OCI-LY7 (cell line): ENCODE data around the gene IGF1R. TPM values are rescaled to one million over a fixed set of nuclear protein-coding genes. Genes with fewer than 3 reads are reported as not detected.

Source experiments
- BruUV-seq: library from RNA; stranded (reverse); fragments of 400-500 nt; replicated peaks from 2 replicates; lab custom pipeline; 2021; lab: Mats Ljungman, UMichigan
- CTCF ChIA-PET: fragments of 300-600 bp; sonication (Branson Sonifier 250); formaldehyde crosslinking; loops from one replicate; lab custom pipeline; 2022; ENCODE audit warnings: antibody characterized with exemption; ENCODE audit not compliant: unreplicated experiment; lab: Charles Lee
- POLR2A ChIA-PET: fragments of 300-600 bp; sonication (Branson Sonifier 250); formaldehyde crosslinking; loops from one replicate; lab custom pipeline; 2022; ENCODE audit warnings: antibody characterized with exemption; lab: Charles Lee
- DNase-seq: peaks from one replicate; pipeline ENCODE4 v3.0.0-alpha.2; 2015; ENCODE audit warnings: low spot score
- H2AFZ ChIP-seq: fragments of 200-600 bp; sonication (generic), shearing (Covaris generic); 2 replicates; pipeline ENCODE4 v1.6.1; 2014; ENCODE audit warnings: mild to moderate bottlenecking, antibody characterized with exemption, low read length, moderate library complexity
- H3K27ac ChIP-seq: fragments of 200-600 bp; sonication (generic); 2 replicates; pipeline ENCODE4 v1.5.1; 2014; ENCODE audit warnings: mixed run types, low read depth, mild to moderate bottlenecking, moderate library complexity, low read length, inconsistent platforms; ENCODE audit not compliant: poor library complexity, severe bottlenecking
- H3K36me3 ChIP-seq: fragments of 200-600 bp; sonication (generic); 2 replicates; pipeline ENCODE4 v1.6.1; 2014; ENCODE audit warnings: mild to moderate bottlenecking, antibody characterized with exemption, low read length, moderate library complexity, mixed read lengths; ENCODE audit not compliant: insufficient read depth
- H3K4me1 ChIP-seq: fragments of 200-600 bp; sonication (generic); 2 replicates; pipeline ENCODE4 v1.5.1; 2014; ENCODE audit warnings: mild to moderate bottlenecking, low read length; ENCODE audit not compliant: insufficient read depth, poor library complexity, severe bottlenecking
- H3K4me2 ChIP-seq: fragments of 200-600 bp; sonication (generic); 2 replicates; pipeline ENCODE4 v1.6.1; 2014; ENCODE audit warnings: mild to moderate bottlenecking, low read length
- H3K4me3 ChIP-seq: fragments of 200-600 bp; sonication (generic); 2 replicates; pipeline ENCODE4 v1.5.1; 2014; ENCODE audit warnings: mild to moderate bottlenecking, low read depth, low read length; ENCODE audit not compliant: poor library complexity, severe bottlenecking
- H3K79me2 ChIP-seq: fragments of 200-600 bp; sonication (generic); 2 replicates; pipeline ENCODE4 v1.6.1; 2016; ENCODE audit warnings: low read depth, mild to moderate bottlenecking, low read length, moderate library complexity, mixed read lengths; ENCODE audit not compliant: insufficient read depth
- H3K9me2 ChIP-seq: fragments of 200-600 bp; sonication (generic); 2 replicates; pipeline ENCODE4 v1.6.1; 2016; ENCODE audit warnings: mild to moderate bottlenecking, low read length, mixed read lengths; ENCODE audit not compliant: insufficient read depth
- H3K9me3 ChIP-seq: fragments of 200-600 bp; sonication (generic); 2 replicates; pipeline ENCODE4 v1.6.1; 2014; ENCODE audit warnings: mild to moderate bottlenecking, mixed run types, low read length, mixed read lengths
- H4K20me1 ChIP-seq: fragments of 200-600 bp; sonication (generic); 2 replicates; pipeline ENCODE4 v1.6.1; 2014; ENCODE audit warnings: mild to moderate bottlenecking, antibody characterized with exemption, low read length, moderate library complexity, mixed read lengths; ENCODE audit not compliant: insufficient read depth
- CTCF ChIP-seq: fragments of 200-600 bp; sonication (generic); conservative IDR thresholded peaks from 2 replicates; pipeline ENCODE4 v1.5.1; 2014; ENCODE audit warnings: mild to moderate bottlenecking, antibody characterized with exemption, low read length, moderate library complexity, mixed read lengths
- EZH2phosphoT487 ChIP-seq: fragments of 200-600 bp; sonication (generic); IDR thresholded peaks from 2 replicates; pipeline ENCODE4 v1.6.1; 2018; ENCODE audit warnings: low read depth, borderline replicate concordance, mild to moderate bottlenecking, mixed run types, antibody characterized with exemption, low read length, moderate library complexity, mixed read lengths
- intact Hi-C: fragments of 100-400 bp; cut with micrococcal nuclease; formaldehyde crosslinking; loops from one replicate; pipeline ENCODE4 v1.10.0; 2022; ENCODE audit not compliant: unreplicated experiment
- total RNA-seq, 2 experiments: library from RNA; depleted of rRNA in 1 of 2; stranded (reverse); fragments of >200 nt in 1 of 2; shearing (Covaris generic) in 1 of 2; gene quantifications; 2 replicates each; pipeline ENCODE4 v1.2.3, GENCODE V29; 2014 to 2022

Gene IGF1R
- total RNA-seq, 2 experiments from 2014 or later = 26.5 to 29.1 TPM

GRCh38 chr15:98967916-98968315 is 319.6 kb downstream of the IGF1R start:
- no peaks in the 10 kb centered on the region for H3K79me2 ChIP-seq
- H3K4me2 ChIP-seq = no peak overlapping the region
- no peak for TF ChIP-seq CTCF
- TF ChIP-seq EZH2phosphoT487 = no peak
- no peaks in the 10 kb centered on the region for H3K9me3 ChIP-seq
- no peaks in the 10 kb centered on the region for H3K9me2 ChIP-seq
- no peak overlapping the region for H2AFZ ChIP-seq
- H4K20me1 ChIP-seq = no peaks in the 10 kb centered on the region
- H3K36me3 ChIP-seq = no peaks in the 10 kb centered on the region
- intact Hi-C loops = no loop called here
- no TSS peak for BruUV-seq
- ChIA-PET POLR2A (no interaction called here), CTCF (no interaction called here)
- H3K4me3 ChIP-seq = no peak overlapping the region
- DNase-seq = no peak
- no peak overlapping the region for H3K27ac ChIP-seq
- H3K4me1 ChIP-seq = no peaks in the 10 kb centered on the region

- no TSS peak for BruUV-seq
- Histone ChIP-seq H3K4me2 (no peak overlapping the region), H2AFZ (no peak overlapping the region), H3K9me3 (no peaks in the 10 kb centered on the region), H3K79me2 (no peaks in the 10 kb centered on the region), H3K27ac (no peak overlapping the region), H3K36me3 (no peaks in the 10 kb centered on the region), H4K20me1 (no peaks in the 10 kb centered on the region), H3K4me3 (no peak overlapping the region), H3K9me2 (no peaks in the 10 kb centered on the region), H3K4me1 (no peaks in the 10 kb centered on the region)
- intact Hi-C loops = no loop called here
- ChIA-PET POLR2A (no interaction called here), CTCF (no interaction called here)
- TF ChIP-seq CTCF (no peak), EZH2phosphoT487 (no peak)
- no peak for DNase-seq
Observed at GRCh38 chr15:98968576-98968975, 320.2 kb downstream of the IGF1R start.

DNA sequence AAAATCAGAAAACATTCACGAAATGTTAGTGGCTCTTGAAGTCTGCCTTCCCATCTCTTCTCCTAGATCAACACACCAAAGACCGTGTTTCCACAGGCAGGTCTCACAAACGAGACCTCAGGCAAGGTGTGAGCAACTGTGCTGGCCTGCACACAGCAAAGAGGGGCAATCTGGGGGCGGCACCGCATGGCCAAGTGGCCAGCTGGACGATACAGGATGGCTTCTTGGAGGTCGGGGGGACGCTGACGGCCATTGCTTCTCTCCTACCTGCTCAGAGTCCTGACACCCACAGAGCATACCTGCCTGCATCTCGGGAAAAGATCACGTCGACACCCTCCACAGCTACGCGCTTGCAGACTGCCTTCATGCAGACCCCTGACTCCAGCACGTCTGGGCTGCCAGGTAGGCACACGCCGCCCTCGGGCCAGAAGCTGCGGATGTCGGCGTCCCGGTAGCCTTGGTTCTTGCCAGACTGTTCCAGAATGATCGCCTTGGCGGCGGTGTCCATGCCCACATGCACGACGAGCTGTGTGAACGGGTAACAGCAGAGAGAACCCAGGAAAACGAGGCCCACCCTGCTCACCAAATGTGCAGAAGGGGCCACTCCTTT is 320.9 kb downstream of the IGF1R start:
- TF ChIP-seq CTCF (no peak), EZH2phosphoT487 (no peak)
- Histone ChIP-seq H3K27ac (no peak overlapping the region), H3K9me3 (no peaks in the 10 kb centered on the region), H3K4me3 (no peak overlapping the region), H3K4me2 (no peak overlapping the region), H3K36me3 (no peaks in the 10 kb centered on the region), H4K20me1 (no peaks in the 10 kb centered on the region), H3K79me2 (no peaks in the 10 kb centered on the region), H3K9me2 (no peaks in the 10 kb centered on the region), H2AFZ (no peak overlapping the region), H3K4me1 (no peaks in the 10 kb centered on the region)
- DNase-seq = no peak
- POLR2A ChIA-PET = no interaction called here
- CTCF ChIA-PET = no interaction called here
- no TSS peak for BruUV-seq
- intact Hi-C loops = no loop called here
